Measurements from ENCODE around the gene OPCML. TPM values are rescaled to one million over a fixed set of nuclear protein-coding genes. Genes with fewer than 3 reads are reported as not detected.

The OPCML gene
- total and polyA plus RNA-seq, 2 experiments from 2014 or later: 1.2 to 4.4 TPM

DNA sequence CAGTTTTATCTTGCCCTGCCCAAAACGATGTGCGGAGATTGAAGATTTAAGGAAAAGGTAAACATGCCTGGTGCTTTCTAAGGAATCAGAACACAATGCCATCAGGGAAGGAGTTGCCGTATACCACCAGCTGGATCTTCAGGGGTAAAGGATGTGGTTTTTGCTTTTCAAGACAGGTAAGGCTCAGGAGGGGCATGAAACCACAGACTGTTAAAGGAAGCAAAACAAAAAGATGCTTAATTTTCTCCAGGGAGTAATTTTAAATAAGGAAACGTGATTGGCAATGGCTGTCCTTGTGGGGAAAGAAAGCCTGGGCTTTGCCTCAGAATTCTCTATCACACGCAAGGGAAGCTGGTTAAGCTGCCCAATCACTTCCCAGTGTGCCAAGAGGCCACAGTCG, 655.6 kb downstream of the OPCML start:
- no peak overlapping the region for H3K27ac ChIP-seq (ENCODE audit: low read depth)
- H2AFZ ChIP-seq: no peak overlapping the region
- H3K4me3 Mint-ChIP-seq: no peak overlapping the region
- H3K79me2 ChIP-seq (replicated peaks; ENCODE audit: insufficient read depth): no peaks in the 10 kb centered on the region
- no peak overlapping the region for H3K4me2 ChIP-seq
- peaks cover 15% of the 10 kb centered on the region; the same call in 1 of the 2 replicates for H3K9me2 ChIP-seq (ENCODE audit: insufficient read depth)
- H3K36me3 ChIP-seq (ENCODE audit: insufficient read depth): no peaks in the 10 kb centered on the region; the same call in 1 of the 2 replicates
- no peaks in the 10 kb centered on the region for H3F3A ChIP-seq (replicated peaks; ENCODE audit: low read depth)
- no peaks in the 10 kb centered on the region; the same call in 1 of the 2 replicates for H3K4me1 ChIP-seq (ENCODE audit: insufficient read depth)
- no peaks in the 10 kb centered on the region for H4K20me1 ChIP-seq (replicated peaks; ENCODE audit: insufficient read depth)
- TF ChIP-seq POLR2AphosphoS5 (IDR thresholded peaks at IDR 0.05; ENCODE audit: low read depth) (no peak), CREB1 (CRISPR knock-in tag; IDR thresholded peaks at IDR 0.05; ENCODE audit: low read depth) (no peak), NANOG (IDR thresholded peaks at IDR 0.05; ENCODE audit: borderline replicate concordance) (no peak), ZNF114 (CRISPR knock-in tag; IDR thresholded peaks at IDR 0.05) (no peak), JUNB (IDR thresholded peaks at IDR 0.05; ENCODE audit: unreplicated experiment) (no peak)
- TF ChIP-seq, protein P1, sequence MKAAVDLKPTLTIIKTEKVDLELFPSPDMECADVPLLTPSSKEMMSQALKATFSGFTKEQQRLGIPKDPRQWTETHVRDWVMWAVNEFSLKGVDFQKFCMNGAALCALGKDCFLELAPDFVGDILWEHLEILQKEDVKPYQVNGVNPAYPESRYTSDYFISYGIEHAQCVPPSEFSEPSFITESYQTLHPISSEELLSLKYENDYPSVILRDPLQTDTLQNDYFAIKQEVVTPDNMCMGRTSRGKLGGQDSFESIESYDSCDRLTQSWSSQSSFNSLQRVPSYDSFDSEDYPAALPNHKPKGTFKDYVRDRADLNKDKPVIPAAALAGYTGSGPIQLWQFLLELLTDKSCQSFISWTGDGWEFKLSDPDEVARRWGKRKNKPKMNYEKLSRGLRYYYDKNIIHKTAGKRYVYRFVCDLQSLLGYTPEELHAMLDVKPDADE (IDR thresholded peaks at IDR 0.05): no peak
- no peaks in the 10 kb centered on the region for H3K27me3 Mint-ChIP-seq (ENCODE audit: insufficient read depth, low read depth, poor library complexity)
- no peak for DNase-seq (ENCODE audit: low spot score)
- no peak overlapping the region for H3K4me3 ChIP-seq
- H3K27ac Mint-ChIP-seq: no peak overlapping the region
- peaks cover 8% of the 10 kb centered on the region for H3K4me1 Mint-ChIP-seq
- no peak for ATAC-seq
- H3K36me3 Mint-ChIP-seq (ENCODE audit: low read depth): peaks cover 6% of the 10 kb centered on the region; the same call in 1 of the 3 replicates
- H3K27me3 ChIP-seq (ENCODE audit: insufficient read depth): no peaks in the 10 kb centered on the region
- H3K9me3 Mint-ChIP-seq: no peaks in the 10 kb centered on the region

DNA sequence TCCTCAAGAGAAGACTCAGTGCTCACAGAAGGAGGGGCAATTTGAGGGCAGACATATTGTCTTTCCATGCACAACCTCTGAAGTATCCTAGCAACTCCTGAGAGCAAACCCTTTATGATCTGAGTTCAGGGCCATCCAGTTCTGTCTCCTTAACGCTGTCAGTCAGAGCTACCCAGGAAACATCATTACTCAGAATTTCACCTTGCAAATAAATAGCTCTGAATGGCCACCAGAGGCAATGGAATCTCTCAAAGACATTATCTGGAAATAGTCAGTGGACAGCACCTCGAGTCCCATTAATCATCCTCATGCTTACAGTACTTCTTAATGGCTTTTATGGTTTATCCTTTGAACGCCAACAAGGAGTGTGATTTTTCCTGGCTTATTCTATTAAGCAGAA, 656.1 kb downstream of the OPCML start:
- H3F3A ChIP-seq (replicated peaks; ENCODE audit: low read depth): no peaks in the 10 kb centered on the region
- H4K20me1 ChIP-seq (replicated peaks; ENCODE audit: insufficient read depth): no peaks in the 10 kb centered on the region
- peaks cover 15% of the 10 kb centered on the region; the same call in 1 of the 2 replicates for H3K9me2 ChIP-seq (ENCODE audit: insufficient read depth)
- H3K4me3 ChIP-seq: no peak overlapping the region
- no peaks in the 10 kb centered on the region for H3K79me2 ChIP-seq (replicated peaks; ENCODE audit: insufficient read depth)
- H3K27ac ChIP-seq (ENCODE audit: low read depth): no peak overlapping the region
- H3K4me3 Mint-ChIP-seq: no peak overlapping the region
- ATAC-seq (no peak), DNase-seq (ENCODE audit: low spot score) (no peak)
- H3K9me3 Mint-ChIP-seq: no peaks in the 10 kb centered on the region
- peaks cover 6% of the 10 kb centered on the region; the same call in 1 of the 3 replicates for H3K36me3 Mint-ChIP-seq (ENCODE audit: low read depth)
- H3K27me3 Mint-ChIP-seq (ENCODE audit: insufficient read depth, low read depth, poor library complexity): no peaks in the 10 kb centered on the region
- no peak overlapping the region for H3K27ac Mint-ChIP-seq
- H3K4me1 ChIP-seq (ENCODE audit: insufficient read depth): no peaks in the 10 kb centered on the region; the same call in 1 of the 2 replicates
- TF ChIP-seq CTCF (conservative IDR thresholded peaks at IDR 0.05; ENCODE audit: low read depth in 2 of 2) (no peak), EZH2 (IDR thresholded peaks at IDR 0.05; ENCODE audit: low read depth, unreplicated experiment) (no peak), EZH2phosphoT487 (IDR thresholded peaks at IDR 0.05; ENCODE audit: unreplicated experiment) (no peak), ZNF114 (CRISPR knock-in tag; IDR thresholded peaks at IDR 0.05) (no peak), STAT1 (IDR thresholded peaks at IDR 0.05; ENCODE audit: unreplicated experiment) (no peak), NANOG (IDR thresholded peaks at IDR 0.05; ENCODE audit: borderline replicate concordance) (no peak), ZNF331 (CRISPR knock-in tag; IDR thresholded peaks at IDR 0.05; ENCODE audit: low read depth) (no peak), JUNB (IDR thresholded peaks at IDR 0.05; ENCODE audit: unreplicated experiment) (no peak)
- no peak overlapping the region for H2AFZ ChIP-seq
- H3K36me3 ChIP-seq (ENCODE audit: insufficient read depth): no peaks in the 10 kb centered on the region; the same call in 1 of the 2 replicates
- no peak overlapping the region for H3K4me2 ChIP-seq
- H3K27me3 ChIP-seq (ENCODE audit: insufficient read depth): no peaks in the 10 kb centered on the region
- H3K4me1 Mint-ChIP-seq: peaks cover 5% of the 10 kb centered on the region

Measured in GM23338 (cell line).